Measurements from ENCODE around the gene PDPK1.
A peak's percentile ranks its signal among the peaks of the same experiment; 100 is the strongest.

DNA sequence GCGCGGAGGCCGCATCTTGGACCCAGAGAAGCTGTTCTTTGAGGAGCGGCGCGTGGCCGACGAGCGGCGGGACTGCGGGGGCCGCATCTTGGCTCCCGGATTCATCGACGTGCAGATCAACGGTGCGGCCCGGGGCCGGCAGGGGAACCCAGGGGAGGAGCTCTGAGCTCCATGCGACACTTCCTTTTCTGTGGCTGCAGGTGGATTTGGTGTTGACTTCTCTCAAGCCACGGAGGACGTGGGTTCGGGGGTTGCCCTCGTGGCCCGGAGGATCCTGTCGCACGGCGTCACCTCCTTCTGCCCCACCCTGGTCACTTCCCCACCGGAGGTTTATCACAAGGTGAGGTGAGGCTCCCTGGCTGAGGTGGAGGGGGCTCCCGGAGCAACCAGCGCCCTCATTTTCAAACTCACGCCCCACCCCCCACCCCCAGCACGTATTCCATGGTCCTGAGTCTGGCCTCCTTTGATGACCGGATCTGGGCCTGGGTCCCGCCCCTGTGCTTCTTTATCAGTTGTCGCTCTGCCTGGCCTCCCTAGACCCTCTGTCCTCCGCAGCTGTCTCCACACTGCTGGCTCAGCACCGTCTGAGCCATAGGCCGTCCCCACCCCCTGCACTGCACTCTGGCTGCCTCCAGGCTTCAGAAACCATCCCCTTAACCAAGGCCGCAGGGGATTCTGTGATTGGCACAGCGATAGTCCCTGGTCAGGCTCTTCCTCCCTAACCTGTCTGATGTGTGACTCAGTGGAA is 16.9 kb upstream of the PDPK1 start:
- TF ChIP-seq, protein P1, sequence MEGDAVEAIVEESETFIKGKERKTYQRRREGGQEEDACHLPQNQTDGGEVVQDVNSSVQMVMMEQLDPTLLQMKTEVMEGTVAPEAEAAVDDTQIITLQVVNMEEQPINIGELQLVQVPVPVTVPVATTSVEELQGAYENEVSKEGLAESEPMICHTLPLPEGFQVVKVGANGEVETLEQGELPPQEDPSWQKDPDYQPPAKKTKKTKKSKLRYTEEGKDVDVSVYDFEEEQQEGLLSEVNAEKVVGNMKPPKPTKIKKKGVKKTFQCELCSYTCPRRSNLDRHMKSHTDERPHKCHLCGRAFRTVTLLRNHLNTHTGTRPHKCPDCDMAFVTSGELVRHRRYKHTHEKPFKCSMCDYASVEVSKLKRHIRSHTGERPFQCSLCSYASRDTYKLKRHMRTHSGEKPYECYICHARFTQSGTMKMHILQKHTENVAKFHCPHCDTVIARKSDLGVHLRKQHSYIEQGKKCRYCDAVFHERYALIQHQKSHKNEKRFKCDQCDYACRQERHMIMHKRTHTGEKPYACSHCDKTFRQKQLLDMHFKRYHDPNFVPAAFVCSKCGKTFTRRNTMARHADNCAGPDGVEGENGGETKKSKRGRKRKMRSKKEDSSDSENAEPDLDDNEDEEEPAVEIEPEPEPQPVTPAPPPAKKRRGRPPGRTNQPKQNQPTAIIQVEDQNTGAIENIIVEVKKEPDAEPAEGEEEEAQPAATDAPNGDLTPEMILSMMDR (IDR thresholded peaks at IDR 0.05): peak in 1 of 2 donors; percentile 13
- TF ChIP-seq POLR2AphosphoS5 (IDR thresholded peaks at IDR 0.05): no peak
- TF ChIP-seq POLR2A (IDR thresholded peaks at IDR 0.05): no peak
- no peak for TF ChIP-seq EP300 (IDR thresholded peaks at IDR 0.05)

All from suprapubic skin (tissue), 4 donors.